ENCODE measurements around the gene QSOX2.

Gene QSOX2

DNA sequence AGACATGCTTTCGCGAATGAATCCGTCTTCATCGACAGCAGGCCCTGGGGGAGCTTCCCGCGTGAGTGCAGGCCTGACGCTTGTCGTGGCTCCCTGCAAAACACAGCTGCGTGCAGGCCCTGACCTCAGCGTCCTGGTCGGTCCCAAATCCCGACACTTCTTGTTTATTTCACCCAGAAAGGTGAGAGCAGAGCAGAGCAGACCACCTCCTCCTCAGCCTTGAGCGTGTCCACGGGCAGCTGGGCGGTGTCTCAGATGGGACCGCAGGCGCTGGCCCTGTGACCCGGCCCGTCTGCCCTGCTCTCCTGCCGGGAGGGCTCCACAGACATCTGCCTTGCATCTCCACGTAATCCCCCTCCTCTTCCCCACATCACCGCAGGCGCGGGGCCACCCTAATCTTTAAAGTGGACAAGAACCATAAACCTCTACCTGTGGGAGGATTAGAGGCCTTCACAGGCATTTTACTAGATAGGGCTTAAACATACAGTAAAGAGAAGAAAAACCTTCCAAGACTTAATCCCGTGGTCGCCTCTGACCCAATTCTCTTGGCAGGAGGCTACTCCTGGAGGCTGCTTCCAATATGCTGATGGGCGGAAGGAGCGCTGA, 33.2 kb downstream of the QSOX2 start:
- DNase-seq (ENCODE audit: low spot score), result no peak
- in situ Hi-C loops (cut with MboI; ENCODE audit: low pct_unique_long_range_greater_than_20kb, low sequenced_read_pairs, unreplicated experiment), result no loop called here
- TF ChIP-seq, protein P1, sequence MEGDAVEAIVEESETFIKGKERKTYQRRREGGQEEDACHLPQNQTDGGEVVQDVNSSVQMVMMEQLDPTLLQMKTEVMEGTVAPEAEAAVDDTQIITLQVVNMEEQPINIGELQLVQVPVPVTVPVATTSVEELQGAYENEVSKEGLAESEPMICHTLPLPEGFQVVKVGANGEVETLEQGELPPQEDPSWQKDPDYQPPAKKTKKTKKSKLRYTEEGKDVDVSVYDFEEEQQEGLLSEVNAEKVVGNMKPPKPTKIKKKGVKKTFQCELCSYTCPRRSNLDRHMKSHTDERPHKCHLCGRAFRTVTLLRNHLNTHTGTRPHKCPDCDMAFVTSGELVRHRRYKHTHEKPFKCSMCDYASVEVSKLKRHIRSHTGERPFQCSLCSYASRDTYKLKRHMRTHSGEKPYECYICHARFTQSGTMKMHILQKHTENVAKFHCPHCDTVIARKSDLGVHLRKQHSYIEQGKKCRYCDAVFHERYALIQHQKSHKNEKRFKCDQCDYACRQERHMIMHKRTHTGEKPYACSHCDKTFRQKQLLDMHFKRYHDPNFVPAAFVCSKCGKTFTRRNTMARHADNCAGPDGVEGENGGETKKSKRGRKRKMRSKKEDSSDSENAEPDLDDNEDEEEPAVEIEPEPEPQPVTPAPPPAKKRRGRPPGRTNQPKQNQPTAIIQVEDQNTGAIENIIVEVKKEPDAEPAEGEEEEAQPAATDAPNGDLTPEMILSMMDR (IDR thresholded peaks at IDR 0.05; ENCODE audit: extremely low read depth, insufficient read depth, missing control alignments), result no peak

DNA sequence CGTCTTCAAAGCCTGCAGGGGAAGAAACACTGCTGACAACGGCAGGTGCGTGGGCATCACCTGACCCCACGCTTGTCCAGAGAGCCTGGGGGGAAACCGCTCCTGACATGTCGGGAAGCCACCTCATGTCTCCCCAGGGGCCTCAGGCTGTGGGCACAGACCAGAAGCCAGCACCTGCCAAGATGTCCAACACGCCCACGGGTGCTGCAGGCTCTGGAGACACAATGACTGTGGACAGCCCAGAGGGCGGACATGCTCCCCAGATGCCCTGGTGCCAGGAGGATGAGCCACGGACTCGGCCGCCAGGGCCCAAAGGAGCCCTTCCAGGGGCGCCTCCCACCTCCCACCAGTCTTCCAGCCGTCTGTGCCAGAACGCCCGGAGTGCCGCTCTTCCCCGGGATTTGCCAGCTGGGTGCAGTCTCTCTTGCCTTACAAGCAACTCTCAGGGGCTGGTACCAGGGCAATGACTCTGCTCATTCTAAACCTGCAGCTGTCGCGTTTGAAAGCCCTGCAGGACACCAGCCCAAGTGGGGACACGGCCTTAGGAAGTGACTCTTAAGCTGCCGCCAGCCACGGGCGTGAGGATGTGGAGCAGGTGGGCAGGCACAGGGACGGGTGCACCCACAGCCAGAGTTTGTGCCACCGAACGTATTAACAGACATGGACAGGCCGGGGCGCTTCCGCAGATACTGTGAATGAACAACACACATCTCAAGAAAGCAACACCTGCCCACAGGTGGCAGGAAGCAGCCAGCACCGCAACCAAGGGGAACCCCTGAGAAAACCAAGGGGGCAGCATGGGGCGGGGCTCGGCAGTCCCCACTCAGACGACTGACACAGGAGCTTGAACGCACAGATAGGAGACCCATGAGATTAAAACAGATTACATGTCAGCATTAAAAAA, 33.9 kb downstream of the QSOX2 start:
- no peak for DNase-seq (ENCODE audit: low spot score)
- TF ChIP-seq, protein P1 (IDR thresholded peaks at IDR 0.05; ENCODE audit: extremely low read depth, insufficient read depth, missing control alignments), result no peak
- in situ Hi-C loops (cut with MboI; ENCODE audit: low pct_unique_long_range_greater_than_20kb, low sequenced_read_pairs, unreplicated experiment), result no loop called here

DNA sequence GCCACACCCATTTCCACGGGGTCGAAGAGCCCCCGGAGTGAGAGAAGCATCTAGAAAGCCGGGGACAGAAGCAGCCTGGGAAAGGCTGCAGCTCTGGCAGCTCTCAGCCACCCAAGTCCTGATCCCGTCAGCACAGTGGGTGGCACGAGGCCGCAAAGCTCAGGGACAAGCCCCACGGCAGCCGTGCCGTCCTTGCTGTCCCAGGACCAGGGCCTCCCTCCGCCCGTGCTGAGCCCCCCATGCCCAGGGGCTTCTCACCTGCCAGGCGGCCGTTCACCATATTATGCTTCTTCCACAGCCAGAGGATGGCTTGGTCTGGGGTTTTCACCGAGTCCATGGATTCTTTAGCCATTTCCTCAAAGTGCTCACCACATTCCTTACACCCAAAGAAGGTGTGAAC, 34.6 kb downstream of the QSOX2 start:
- no peak for DNase-seq (ENCODE audit: low spot score)
- TF ChIP-seq, protein P1 (IDR thresholded peaks at IDR 0.05; ENCODE audit: extremely low read depth, insufficient read depth, missing control alignments), result no peak
- in situ Hi-C loops (cut with MboI; ENCODE audit: low pct_unique_long_range_greater_than_20kb, low sequenced_read_pairs, unreplicated experiment), result no loop called here

DNA sequence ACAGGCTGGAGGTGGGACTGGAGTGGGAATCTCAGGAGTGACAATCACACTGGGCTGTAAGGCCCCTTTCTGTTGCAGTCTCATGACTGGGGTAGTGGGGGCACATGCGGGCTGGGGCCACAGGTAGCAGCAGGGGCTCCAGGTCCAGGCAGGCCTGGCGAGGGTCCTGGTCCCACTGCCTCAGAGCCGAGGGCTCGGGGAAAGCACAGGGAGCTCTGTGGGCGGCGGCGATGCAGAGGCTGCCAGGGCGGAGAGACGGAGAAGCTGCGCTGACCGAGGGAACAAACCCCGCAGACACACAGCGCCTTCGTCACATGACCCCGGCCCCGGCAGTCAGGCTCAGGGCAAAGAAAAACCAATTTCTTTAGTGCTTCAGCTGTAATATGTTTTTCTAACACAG, 35.3 kb downstream of the QSOX2 start:
- in situ Hi-C loops (cut with MboI; ENCODE audit: low pct_unique_long_range_greater_than_20kb, low sequenced_read_pairs, unreplicated experiment), result no loop called here
- TF ChIP-seq, protein P1 (IDR thresholded peaks at IDR 0.05; ENCODE audit: extremely low read depth, insufficient read depth, missing control alignments), result no peak
- no peak for DNase-seq (ENCODE audit: low spot score)

DNA sequence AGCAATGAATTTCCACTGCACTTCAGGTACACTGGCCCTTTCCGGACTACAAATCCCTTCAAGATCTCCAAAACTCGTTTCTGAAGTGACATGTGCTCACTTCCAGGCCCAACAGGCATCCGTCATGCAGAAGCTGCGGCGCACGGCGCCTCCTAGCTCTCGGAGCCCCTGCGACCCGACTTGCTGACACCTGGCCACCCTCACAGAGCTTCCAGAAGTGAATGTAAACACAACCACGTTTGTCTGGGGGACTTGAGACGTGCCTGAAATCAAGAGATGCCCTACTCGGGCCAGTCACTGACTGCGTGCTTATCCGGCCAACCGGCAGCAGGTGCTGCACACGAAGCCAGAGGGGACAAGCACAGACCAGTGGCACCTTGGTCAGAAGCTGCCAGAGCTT, 35.8 kb downstream of the QSOX2 start:
- TF ChIP-seq, protein P1 (IDR thresholded peaks at IDR 0.05; ENCODE audit: extremely low read depth, insufficient read depth, missing control alignments), result no peak
- in situ Hi-C loops (cut with MboI; ENCODE audit: low pct_unique_long_range_greater_than_20kb, low sequenced_read_pairs, unreplicated experiment), result no loop called here
- DNase-seq (ENCODE audit: low spot score), result no peak

DNA sequence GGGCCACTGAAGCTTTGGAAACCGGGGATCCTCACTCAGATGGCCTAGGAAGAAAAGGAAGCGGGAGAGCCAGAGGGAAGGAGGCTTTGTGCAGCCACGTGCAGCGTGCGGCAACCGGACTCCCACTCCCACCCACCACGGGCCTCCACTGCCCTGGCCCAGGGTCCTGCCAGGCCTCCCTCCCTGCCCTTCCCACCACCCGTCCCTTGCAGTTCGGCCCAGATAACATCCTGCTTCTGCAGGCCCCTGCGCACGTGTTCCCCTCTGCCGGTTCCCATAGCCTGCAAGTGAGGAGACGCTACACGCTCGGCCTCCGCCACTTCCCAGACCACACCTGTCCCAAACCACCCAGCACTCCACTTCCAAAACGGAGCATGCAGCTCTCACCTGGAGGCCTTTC, 36.4 kb downstream of the QSOX2 start:
- DNase-seq (ENCODE audit: low spot score), result no peak
- in situ Hi-C loops (cut with MboI; ENCODE audit: low pct_unique_long_range_greater_than_20kb, low sequenced_read_pairs, unreplicated experiment), result no loop called here
- TF ChIP-seq, protein P1 (IDR thresholded peaks at IDR 0.05; ENCODE audit: extremely low read depth, insufficient read depth, missing control alignments), result no peak

All from GM13977 (cell line).